SK-N-SH (cell line): ENCODE results near the gene IFT172. TPM values are rescaled to one million over a fixed set of nuclear protein-coding genes. Genes with fewer than 3 reads are reported as not detected.

Experiments used
- CTCF ChIA-PET: fragments of 300-600, 350-600 bp; formaldehyde crosslinking; extraction: SDS; loops from one replicate; lab custom pipeline; 2021; lab: Yijun Ruan, JAX
- POLR2A ChIA-PET: fragments of 350-600 bp; sonication (Branson Sonifier 250); formaldehyde crosslinking; extraction: SDS; loops from one replicate; lab custom pipeline; 2020; ENCODE audit warnings: antibody characterized with exemption, inconsistent platforms; lab: Yijun Ruan, JAX
- DNase-seq: peaks from one replicate; pipeline ENCODE4 v3.0.0; 2012
- H2AFZ ChIP-seq: fragments of 200-600 bp; sonication (generic); 2 replicates; pipeline ENCODE4 v1.8.1; 2016; ENCODE audit warnings: antibody characterized with exemption, mild to moderate bottlenecking, low read depth
- H3F3A ChIP-seq: fragments of 200-600 bp; sonication (generic); replicated peaks from 2 replicates; pipeline ENCODE3; 2016; ENCODE audit warnings: antibody characterized with exemption, mild to moderate bottlenecking; ENCODE audit not compliant: insufficient read depth
- H3K27ac ChIP-seq, 2 experiments: fragments of 200-500 bp in 1 of 2; fragments of 200-600 bp in 1 of 2; sonication (Bioruptor generic) in 1 of 2; sonication (generic), shearing (Covaris generic) in 1 of 2; 2 replicates each; pipeline versions ENCODE4 v1.5.1 to v1.6.1; 2014 to 2016; ENCODE audit warnings: low read depth in 2 of 2, inconsistent platforms in 1 of 2, low read length in 1 of 2, mild to moderate bottlenecking in 1 of 2, mixed read lengths in 1 of 2
- H3K27me3 ChIP-seq: fragments of 200-600 bp; sonication (generic), shearing (Covaris generic); 2 replicates; pipeline ENCODE4 v1.6.1; 2016; ENCODE audit warnings: mixed run types; ENCODE audit not compliant: insufficient read depth
- H3K36me3 ChIP-seq, 2 experiments: fragments of 200-500 bp in 1 of 2; fragments of 200-600 bp in 1 of 2; sonication (Bioruptor generic) in 1 of 2; sonication (generic) in 1 of 2; replicated peaks in 1 of 2; 2 replicates each; pipeline versions ENCODE3 to v1.5.1; 2014 to 2016; ENCODE audit warnings: low read length in 1 of 2, mild to moderate bottlenecking in 1 of 2; ENCODE audit not compliant: insufficient read depth in 2 of 2, control insufficient read depth in 1 of 2
- H3K4me1 ChIP-seq, 2 experiments: fragments of 200-500 bp in 1 of 2; fragments of 200-600 bp in 1 of 2; sonication (Bioruptor generic) in 1 of 2; sonication (generic), shearing (Covaris generic) in 1 of 2; 2 replicates each; pipeline versions ENCODE4 v1.5.1 to v1.6.1; 2014 to 2016; ENCODE audit warnings: low read depth in 1 of 2, low read length in 1 of 2, mixed run types in 1 of 2; ENCODE audit not compliant: insufficient read depth in 2 of 2, control insufficient read depth in 1 of 2
- H3K4me2 ChIP-seq: fragments of 200-600 bp; sonication (generic), shearing (Covaris generic); 2 replicates; pipeline ENCODE4 v1.6.1; 2017; ENCODE audit warnings: mixed run types
- H3K4me3 ChIP-seq, 2 experiments: fragments of 200-500 bp in 1 of 2; fragments of 200-600 bp in 1 of 2; sonication (Bioruptor generic) in 1 of 2; sonication (generic), shearing (Covaris generic) in 1 of 2; 2 replicates each; pipeline versions ENCODE4 v1.5.1 to v1.8.1; 2014 to 2016; ENCODE audit warnings: low read depth in 2 of 2, inconsistent platforms in 1 of 2, low read length in 1 of 2, mild to moderate bottlenecking in 1 of 2, mixed read lengths in 1 of 2, moderate library complexity in 1 of 2
- H3K79me2 ChIP-seq: fragments of 200-600 bp; sonication (generic); 2 replicates; pipeline ENCODE4 v1.8.1; 2017; ENCODE audit warnings: mild to moderate bottlenecking; ENCODE audit not compliant: insufficient read depth
- H3K9ac ChIP-seq: fragments of 200-600 bp; sonication (generic); 2 replicates; pipeline ENCODE4 v1.6.1; 2017; ENCODE audit warnings: mixed run types
- H3K9me2 ChIP-seq: fragments of 200-600 bp; sonication (generic); 2 replicates; pipeline ENCODE4 v1.6.1; 2017; ENCODE audit warnings: mixed run types
- H3K9me3 ChIP-seq: fragments of 200-600 bp; sonication (generic); 2 replicates; pipeline ENCODE4 v1.6.1; 2017; ENCODE audit warnings: mixed run types, mild to moderate bottlenecking, moderate library complexity
- H4K20me1 ChIP-seq: fragments of 200-600 bp; sonication (generic); 2 replicates; pipeline ENCODE4 v1.6.1; 2017; ENCODE audit warnings: mild to moderate bottlenecking, mixed run types; ENCODE audit not compliant: insufficient read depth
- EP300 ChIP-seq, 2 experiments: IDR thresholded peaks; 2 replicates each; pipeline versions ENCODE4 v1.4.0 to v1.6.1; 2012; ENCODE audit warnings: borderline replicate concordance in 1 of 2, low read depth in 1 of 2, low read length in 1 of 2
- FOXM1 ChIP-seq: IDR thresholded peaks from 2 replicates; pipeline ENCODE4 v1.4.0; 2012; ENCODE audit warnings: low read depth, mild to moderate bottlenecking
- GATA2 ChIP-seq: sonication (generic); formaldehyde crosslinking; IDR thresholded peaks from 2 replicates; pipeline ENCODE4 v1.5.0; 2020; ENCODE audit warnings: mild to moderate bottlenecking, missing genetic modification reagents
- JUND ChIP-seq: IDR thresholded peaks from 2 replicates; pipeline ENCODE4 v1.4.0; 2012
- MEF2A ChIP-seq: IDR thresholded peaks from 2 replicates; pipeline ENCODE4 v1.4.0; 2012; ENCODE audit warnings: low read depth, borderline replicate concordance
- MXI1 ChIP-seq: IDR thresholded peaks from 2 replicates; pipeline ENCODE4 v1.6.1; 2012; ENCODE audit warnings: mild to moderate bottlenecking, low read depth, low read length, improper control_type of control experiment
- POLR2AphosphoS5 ChIP-seq: IDR thresholded peaks from 2 replicates; pipeline ENCODE4 v1.6.1; 2012; ENCODE audit warnings: low read depth, low read length
- RAD21 ChIP-seq: IDR thresholded peaks from 2 replicates; pipeline ENCODE4 v1.6.1; 2012; ENCODE audit warnings: mild to moderate bottlenecking, low read length
- RCOR1 ChIP-seq: fragments of 150-350 bp; IDR thresholded peaks from 2 replicates; pipeline ENCODE4 v1.6.1; 2017; ENCODE audit warnings: antibody characterized with exemption, low read length
- RFX5 ChIP-seq: IDR thresholded peaks from 2 replicates; pipeline ENCODE4 v1.6.1; 2012; ENCODE audit warnings: mild to moderate bottlenecking, improper control_type of control experiment, low read length
- YY1 ChIP-seq: IDR thresholded peaks from 2 replicates; pipeline ENCODE4 v1.4.0; 2012; ENCODE audit warnings: low read depth, mild to moderate bottlenecking
- WGBS: methylation state at CpG from one replicate; pipeline ENCODE4 v1.1.6; 2017; ENCODE audit warnings: low lambda C conversion rate; 5-methylcytosine and 5-hydroxymethylcytosine counted together
- polyA plus RNA-seq, 3 experiments: library from polyadenylated mRNA; depleted of rRNA; stranded (reverse); fragments of >200 nt; gene quantifications; 2 replicates each; pipeline ENCODE4 v1.2.3, GENCODE V29; 2012
- TF ChIP-seq, protein P1 (sequence below): fragments of 200-600 bp; sonication (generic); IDR thresholded peaks from 2 replicates; pipeline ENCODE4 v1.6.1; 2017; ENCODE audit warnings: antibody characterized with exemption, mild to moderate bottlenecking, moderate library complexity
- TF ChIP-seq, protein P2 (sequence below): IDR thresholded peaks from 2 replicates; pipeline ENCODE4; 2012

IFT172 gene
- polyA plus RNA-seq, 1 of the 3 experiments (the other 2 are of a cell fraction): 31.3 TPM

DNA sequence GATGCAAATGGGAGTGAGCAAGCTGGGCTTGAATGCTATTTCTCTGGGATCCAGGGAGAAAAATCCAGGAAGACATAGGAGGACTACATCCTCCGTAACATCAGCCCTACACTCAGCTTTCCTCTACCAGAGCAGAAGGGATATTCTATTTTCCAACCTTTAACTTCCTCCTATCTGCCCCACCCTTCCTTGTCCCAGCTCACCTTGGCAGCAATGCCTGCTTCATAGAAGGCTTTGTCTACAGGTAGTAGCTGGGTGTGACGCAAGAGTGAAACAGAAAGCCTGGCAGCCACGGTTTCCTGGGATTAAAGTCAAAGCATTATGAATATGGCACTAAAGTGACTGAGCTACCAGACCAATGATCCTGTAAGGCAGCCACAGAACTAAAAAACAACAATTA is 43.5 kb downstream of the IFT172 start:
- Histone ChIP-seq H3K79me2 (no peaks in the 10 kb centered on the region), H3K4me1 (no peaks in the 10 kb centered on the region), H3F3A (no peaks in the 10 kb centered on the region), H3K9me3 (no peaks in the 10 kb centered on the region), H3K27me3 (no peaks in the 10 kb centered on the region), H3K36me3 (peaks cover 15 to 49% of the 10 kb centered on the region in 2 experiments), H3K9ac (no peak overlapping the region), H3K4me3 (no peak overlapping the region), H3K9me2 (no peaks in the 10 kb centered on the region), H3K4me2 (no peak overlapping the region), H4K20me1 (no peaks in the 10 kb centered on the region), H2AFZ (no peak overlapping the region), H3K27ac (no peak overlapping the region)
- DNase-seq: no peak
- TF ChIP-seq MXI1 (no peak), MEF2A (no peak), FOXM1 (no peak), RAD21 (no peak)
- TF ChIP-seq, protein P1, sequence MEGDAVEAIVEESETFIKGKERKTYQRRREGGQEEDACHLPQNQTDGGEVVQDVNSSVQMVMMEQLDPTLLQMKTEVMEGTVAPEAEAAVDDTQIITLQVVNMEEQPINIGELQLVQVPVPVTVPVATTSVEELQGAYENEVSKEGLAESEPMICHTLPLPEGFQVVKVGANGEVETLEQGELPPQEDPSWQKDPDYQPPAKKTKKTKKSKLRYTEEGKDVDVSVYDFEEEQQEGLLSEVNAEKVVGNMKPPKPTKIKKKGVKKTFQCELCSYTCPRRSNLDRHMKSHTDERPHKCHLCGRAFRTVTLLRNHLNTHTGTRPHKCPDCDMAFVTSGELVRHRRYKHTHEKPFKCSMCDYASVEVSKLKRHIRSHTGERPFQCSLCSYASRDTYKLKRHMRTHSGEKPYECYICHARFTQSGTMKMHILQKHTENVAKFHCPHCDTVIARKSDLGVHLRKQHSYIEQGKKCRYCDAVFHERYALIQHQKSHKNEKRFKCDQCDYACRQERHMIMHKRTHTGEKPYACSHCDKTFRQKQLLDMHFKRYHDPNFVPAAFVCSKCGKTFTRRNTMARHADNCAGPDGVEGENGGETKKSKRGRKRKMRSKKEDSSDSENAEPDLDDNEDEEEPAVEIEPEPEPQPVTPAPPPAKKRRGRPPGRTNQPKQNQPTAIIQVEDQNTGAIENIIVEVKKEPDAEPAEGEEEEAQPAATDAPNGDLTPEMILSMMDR: no peak
- ChIA-PET CTCF (interaction anchor here (1.0 to 1.3 kb wide), 3 partner anchors 15 to 38 kb away, joined by 3 to 6 read pairs (median 3); partner anchors contain the start of gene PPM1G), POLR2A (no interaction called here)
- 95% methylated on average over 3 of the region's 3 CpGs for WGBS

DNA sequence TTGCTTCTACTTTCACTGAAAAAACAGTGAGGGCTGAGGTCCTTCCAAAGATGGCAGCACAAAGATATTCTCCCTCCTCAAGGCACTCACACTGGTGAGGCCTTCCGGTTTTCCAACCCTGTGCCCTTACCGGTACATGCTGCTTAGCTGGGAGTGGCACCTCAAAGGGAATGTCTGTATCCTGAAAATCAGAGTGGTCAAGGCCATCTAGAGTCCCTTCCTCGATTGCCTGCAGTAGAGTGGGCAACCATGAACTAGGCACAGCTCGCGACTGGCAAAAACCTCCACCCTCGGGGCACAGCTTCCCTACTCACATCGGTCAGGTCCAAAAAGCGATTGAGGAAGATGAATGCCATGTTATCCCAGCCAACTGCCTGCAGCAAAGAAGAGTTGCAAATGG is 43.9 kb downstream of the IFT172 start:
- H3K27ac ChIP-seq: no peak overlapping the region
- TF ChIP-seq RFX5: no peak
- TF ChIP-seq, protein P2, sequence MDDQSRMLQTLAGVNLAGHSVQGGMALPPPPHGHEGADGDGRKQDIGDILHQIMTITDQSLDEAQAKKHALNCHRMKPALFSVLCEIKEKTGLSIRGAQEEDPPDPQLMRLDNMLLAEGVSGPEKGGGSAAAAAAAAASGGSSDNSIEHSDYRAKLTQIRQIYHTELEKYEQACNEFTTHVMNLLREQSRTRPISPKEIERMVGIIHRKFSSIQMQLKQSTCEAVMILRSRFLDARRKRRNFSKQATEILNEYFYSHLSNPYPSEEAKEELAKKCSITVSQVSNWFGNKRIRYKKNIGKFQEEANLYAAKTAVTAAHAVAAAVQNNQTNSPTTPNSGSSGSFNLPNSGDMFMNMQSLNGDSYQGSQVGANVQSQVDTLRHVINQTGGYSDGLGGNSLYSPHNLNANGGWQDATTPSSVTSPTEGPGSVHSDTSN: no peak
- TF ChIP-seq JUND: no peak
- no peak for TF ChIP-seq POLR2AphosphoS5
- no peak for TF ChIP-seq MXI1
- TF ChIP-seq YY1: no peak
- TF ChIP-seq EP300 (IDR thresholded peaks at IDR 0.05; ENCODE audit: borderline replicate concordance in 1 of 2, low read depth in 1 of 2, low read length in 1 of 2): no peak
- TF ChIP-seq FOXM1: no peak
- TF ChIP-seq, protein P1: no peak
- no peak for TF ChIP-seq RCOR1
- no peak for TF ChIP-seq MEF2A
- TF ChIP-seq GATA2: no peak
- no peaks in the 10 kb centered on the region for H4K20me1 ChIP-seq
- H3K79me2 ChIP-seq: no peaks in the 10 kb centered on the region
- peaks cover 14 to 54% of the 10 kb centered on the region in 2 experiments for H3K36me3 ChIP-seq
- 82% methylated on average over 8 of the region's 8 CpGs for WGBS
- no peaks in the 10 kb centered on the region for H3F3A ChIP-seq
- no peaks in the 10 kb centered on the region for H3K27me3 ChIP-seq
- H3K4me3 ChIP-seq: no peak overlapping the region
- no peaks in the 10 kb centered on the region for H3K4me1 ChIP-seq
- H3K9me3 ChIP-seq: no peaks in the 10 kb centered on the region
- POLR2A ChIA-PET: no interaction called here
- CTCF ChIA-PET: interaction anchor here (1.0 to 1.6 kb wide), 4 partner anchors 15 to 238 kb away, joined by 3 to 6 read pairs (median 4); partner anchors contain the start of gene PPM1G
- no peak for DNase-seq
- H3K4me2 ChIP-seq: no peak overlapping the region
- no peaks in the 10 kb centered on the region for H3K9me2 ChIP-seq
- H2AFZ ChIP-seq: no peak overlapping the region
- no peak overlapping the region for H3K9ac ChIP-seq
